ENCODE results near the gene PPM1J. TPM values are rescaled to one million over a fixed set of nuclear protein-coding genes. Genes with fewer than 3 reads are reported as not detected.

The PPM1J gene
- total RNA-seq, 1 donor = 1.1 TPM

DNA sequence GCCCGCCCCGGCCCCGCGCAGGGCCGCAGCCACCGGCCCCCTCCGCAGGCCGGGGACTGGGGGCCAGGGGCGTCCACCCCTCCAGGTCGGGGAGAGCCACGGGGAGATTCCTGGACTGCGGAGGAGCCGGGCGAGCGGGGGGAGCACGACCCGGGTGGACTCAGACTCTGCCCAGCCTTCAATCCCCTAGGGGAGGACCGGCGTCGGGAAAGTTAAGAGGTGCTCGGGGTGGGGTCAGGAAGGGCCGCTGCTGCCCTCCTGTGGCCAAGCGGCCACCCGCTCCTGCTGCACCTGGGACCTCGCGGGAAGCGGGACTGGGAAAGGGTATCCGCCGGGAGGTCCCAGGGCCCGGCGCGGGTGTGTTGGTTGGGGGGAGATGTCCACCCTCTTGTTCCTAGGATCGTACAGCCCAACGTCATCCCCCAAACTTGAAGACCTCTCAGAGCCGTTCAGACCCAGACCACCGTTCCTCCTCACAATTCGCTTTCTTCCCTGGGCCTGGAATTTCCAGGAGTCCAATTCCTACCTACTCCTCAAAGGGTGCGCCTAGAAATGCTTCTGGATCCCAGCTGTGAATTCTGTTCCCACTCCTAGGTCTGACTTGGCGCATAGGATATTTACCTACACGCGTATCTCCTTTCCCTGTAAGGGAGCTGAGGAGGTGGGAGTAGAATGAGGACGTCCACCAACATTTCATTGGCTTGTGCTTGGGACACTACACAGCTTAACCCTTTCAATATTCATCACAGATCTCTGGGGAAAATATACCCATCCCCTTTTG is 7.7 kb downstream of the PPM1J start:
- peak overlapping the region; percentile 93 for H3K4me3 ChIP-seq (ENCODE audit: insufficient read depth, low read length)
- H3K27ac ChIP-seq (ENCODE audit: low read depth, low read length) = no peak overlapping the region
- peak; percentile 99 for DNase-seq (ENCODE audit: insufficient read length, low spot score, missing footprints)
- H3K9me3 ChIP-seq (ENCODE audit: low read depth, low read length) = no peaks in the 10 kb centered on the region
- H3K4me2 ChIP-seq (ENCODE audit: insufficient read depth, low read length) = peak overlapping the region; percentile 96
- peak overlapping the region; percentile 79 for H2AFZ ChIP-seq (ENCODE audit: low read length)
- H4K20me1 ChIP-seq (ENCODE audit: insufficient read depth, low read length) = peaks cover 36% of the 10 kb centered on the region
- H3K36me3 ChIP-seq (ENCODE audit: insufficient read depth, low read length) = peaks cover 20% of the 10 kb centered on the region
- H3K79me2 ChIP-seq (ENCODE audit: insufficient read depth, low read length) = peaks cover 50% of the 10 kb centered on the region
- no peaks in the 10 kb centered on the region for H3K27me3 ChIP-seq (ENCODE audit: insufficient read depth, low read length)
- TF ChIP-seq, protein P1, sequence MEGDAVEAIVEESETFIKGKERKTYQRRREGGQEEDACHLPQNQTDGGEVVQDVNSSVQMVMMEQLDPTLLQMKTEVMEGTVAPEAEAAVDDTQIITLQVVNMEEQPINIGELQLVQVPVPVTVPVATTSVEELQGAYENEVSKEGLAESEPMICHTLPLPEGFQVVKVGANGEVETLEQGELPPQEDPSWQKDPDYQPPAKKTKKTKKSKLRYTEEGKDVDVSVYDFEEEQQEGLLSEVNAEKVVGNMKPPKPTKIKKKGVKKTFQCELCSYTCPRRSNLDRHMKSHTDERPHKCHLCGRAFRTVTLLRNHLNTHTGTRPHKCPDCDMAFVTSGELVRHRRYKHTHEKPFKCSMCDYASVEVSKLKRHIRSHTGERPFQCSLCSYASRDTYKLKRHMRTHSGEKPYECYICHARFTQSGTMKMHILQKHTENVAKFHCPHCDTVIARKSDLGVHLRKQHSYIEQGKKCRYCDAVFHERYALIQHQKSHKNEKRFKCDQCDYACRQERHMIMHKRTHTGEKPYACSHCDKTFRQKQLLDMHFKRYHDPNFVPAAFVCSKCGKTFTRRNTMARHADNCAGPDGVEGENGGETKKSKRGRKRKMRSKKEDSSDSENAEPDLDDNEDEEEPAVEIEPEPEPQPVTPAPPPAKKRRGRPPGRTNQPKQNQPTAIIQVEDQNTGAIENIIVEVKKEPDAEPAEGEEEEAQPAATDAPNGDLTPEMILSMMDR (IDR thresholded peaks at IDR 0.05; ENCODE audit: extremely low read depth, low read depth, low read length) = peak; percentile 88
- H3K4me1 ChIP-seq (ENCODE audit: insufficient read depth, low read length) = peaks cover 39% of the 10 kb centered on the region

DNA sequence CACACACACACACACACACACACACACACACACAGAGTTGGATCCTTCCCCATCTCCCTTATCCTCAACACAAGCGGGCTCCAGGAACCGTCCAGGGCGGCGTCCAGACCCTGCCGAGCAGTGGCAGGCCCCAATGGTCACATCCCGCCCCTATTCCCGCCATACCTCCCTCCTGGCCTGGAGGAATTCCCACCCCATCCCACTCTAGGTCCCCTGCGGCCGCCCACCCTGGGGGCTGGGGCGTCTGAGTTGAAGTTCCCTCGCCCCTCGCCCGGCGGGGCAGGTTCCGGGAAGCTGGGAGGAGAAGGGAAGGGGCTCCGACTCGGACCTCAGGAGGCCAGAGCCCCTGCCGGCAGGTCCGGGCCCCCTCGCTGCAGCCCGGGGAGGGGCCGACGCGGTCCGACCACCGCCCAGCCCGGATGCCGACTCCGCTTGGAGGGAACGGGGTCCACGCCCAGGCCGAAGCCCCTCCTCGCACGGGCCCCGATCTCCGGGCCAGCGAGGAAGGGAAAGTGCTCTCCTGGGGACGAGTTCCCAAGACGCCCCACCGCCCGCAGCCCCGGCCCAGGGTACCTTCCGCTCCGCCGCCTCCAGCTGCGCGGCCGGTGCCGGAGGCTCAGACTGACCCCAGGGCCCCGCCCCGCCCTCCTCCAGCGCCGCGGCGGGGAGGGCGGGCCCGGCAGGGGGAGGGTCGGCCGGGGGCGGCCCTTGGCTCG is 8.5 kb downstream of the PPM1J start, which contains the start of gene RHOC:
TSS of gene RHOC (minus strand) at position 623 of the 716 bp plus-strand sequence. CDS start 3,328 bp downstream, outside the sequence.
- H3K27ac ChIP-seq (ENCODE audit: low read depth, low read length) = peak within 1 kb of the TSS; percentile 91
- peaks cover 28% of the 10 kb centered on the region for H3K36me3 ChIP-seq (ENCODE audit: insufficient read depth, low read length)
- peaks cover 41% of the 10 kb centered on the region for H4K20me1 ChIP-seq (ENCODE audit: insufficient read depth, low read length)
- peak within 1 kb of the TSS; percentile 96 for H3K4me2 ChIP-seq (ENCODE audit: insufficient read depth, low read length)
- TF ChIP-seq, protein P1 (IDR thresholded peaks at IDR 0.05; ENCODE audit: extremely low read depth, low read depth, low read length) = no peak
- peaks cover 46% of the 10 kb centered on the region for H3K4me1 ChIP-seq (ENCODE audit: insufficient read depth, low read length)
- peaks cover 57% of the 10 kb centered on the region for H3K79me2 ChIP-seq (ENCODE audit: insufficient read depth, low read length)
- DNase-seq (ENCODE audit: insufficient read length, low spot score, missing footprints) = peak; percentile 98
- H3K27me3 ChIP-seq (ENCODE audit: insufficient read depth, low read length) = no peaks in the 10 kb centered on the region
- H3K9me3 ChIP-seq (ENCODE audit: low read depth, low read length) = no peaks in the 10 kb centered on the region
- peak within 1 kb of the TSS; percentile 93 for H3K4me3 ChIP-seq (ENCODE audit: insufficient read depth, low read length)
- peak within 1 kb of the TSS; percentile 79 for H2AFZ ChIP-seq (ENCODE audit: low read length)

DNA sequence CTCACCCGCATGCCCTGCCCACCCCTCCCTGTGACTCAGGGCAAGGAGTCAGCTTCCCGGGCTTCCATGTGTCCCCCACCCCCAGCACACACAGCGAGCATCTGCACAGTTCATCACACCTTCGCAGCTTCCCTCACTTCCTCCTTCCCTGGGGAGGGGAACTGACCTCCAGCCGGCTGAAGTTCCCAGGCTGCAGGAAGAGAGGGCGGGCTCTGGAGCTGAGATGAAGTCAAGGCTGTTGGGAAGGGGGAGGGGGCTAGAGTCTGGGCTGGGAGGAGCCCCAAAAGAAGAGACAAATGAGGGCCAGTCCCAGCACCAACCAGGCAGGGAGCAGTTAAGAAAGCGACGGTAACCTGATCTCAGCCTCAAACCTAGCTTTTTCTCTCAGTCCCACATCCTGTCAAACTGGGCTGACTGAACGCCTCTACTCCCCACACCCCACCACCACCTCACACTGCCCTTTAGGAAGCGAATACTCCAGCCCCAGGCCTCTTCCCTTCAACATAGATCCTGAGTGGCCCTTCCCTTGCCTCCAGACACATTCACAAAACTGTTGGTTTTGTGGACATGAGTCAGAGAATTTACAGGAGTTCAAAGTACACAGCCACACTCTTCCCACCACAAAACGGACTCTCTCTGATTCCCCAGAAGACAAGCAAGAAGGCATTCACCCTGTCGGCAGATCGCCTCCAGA is 10.1 kb downstream of the PPM1J start:
- H3K36me3 ChIP-seq (ENCODE audit: insufficient read depth, low read length) = peaks cover 38% of the 10 kb centered on the region
- H3K4me3 ChIP-seq (ENCODE audit: insufficient read depth, low read length) = peak overlapping the region; percentile 93
- TF ChIP-seq, protein P1 (IDR thresholded peaks at IDR 0.05; ENCODE audit: extremely low read depth, low read depth, low read length) = no peak
- peak overlapping the region; percentile 91 for H3K27ac ChIP-seq (ENCODE audit: low read depth, low read length)
- no peaks in the 10 kb centered on the region for H3K27me3 ChIP-seq (ENCODE audit: insufficient read depth, low read length)
- peaks cover 62% of the 10 kb centered on the region for H3K4me1 ChIP-seq (ENCODE audit: insufficient read depth, low read length)
- peaks cover 50% of the 10 kb centered on the region for H4K20me1 ChIP-seq (ENCODE audit: insufficient read depth, low read length)
- peak overlapping the region; percentile 96 for H3K4me2 ChIP-seq (ENCODE audit: insufficient read depth, low read length)
- no peak overlapping the region for H2AFZ ChIP-seq (ENCODE audit: low read length)
- peaks cover 58% of the 10 kb centered on the region for H3K79me2 ChIP-seq (ENCODE audit: insufficient read depth, low read length)
- DNase-seq (ENCODE audit: insufficient read length, low spot score, missing footprints) = peak; percentile 99
- no peaks in the 10 kb centered on the region for H3K9me3 ChIP-seq (ENCODE audit: low read depth, low read length)
